Trophoblast cell (in vitro differentiated cells and primary cell): ENCODE data around the gene PRUNE2.

ENCODE experiments used
- DNase-seq, 2 donors: peaks; one replicate each; pipeline ENCODE4 v3.0.0-alpha.2; 2016
- H2AFZ ChIP-seq: 2 replicates; pipeline ENCODE4 v1.6.1; 2013; ENCODE audit warnings: low read length, moderate library complexity, mild to moderate bottlenecking; ENCODE audit not compliant: insufficient read depth, poor library complexity
- H2AK5ac ChIP-seq: 2 replicates; pipeline ENCODE4 v1.6.1; 2013; ENCODE audit warnings: mild to moderate bottlenecking, low read length
- H2BK120ac ChIP-seq: 2 replicates; pipeline ENCODE4 v1.6.1; 2013; ENCODE audit warnings: low read length, mild to moderate bottlenecking, moderate library complexity; ENCODE audit not compliant: insufficient read depth, poor library complexity
- H2BK12ac ChIP-seq: 2 replicates; pipeline ENCODE4 v1.6.1; 2013; ENCODE audit warnings: mild to moderate bottlenecking, low read length, moderate library complexity
- H2BK5ac ChIP-seq: 2 replicates; pipeline ENCODE4 v1.6.1; 2013; ENCODE audit warnings: low read length, low read depth, moderate library complexity, mild to moderate bottlenecking; ENCODE audit not compliant: poor library complexity
- H3K14ac ChIP-seq: 2 replicates; pipeline ENCODE4 v1.6.1; 2013; ENCODE audit warnings: mild to moderate bottlenecking, low read length
- H3K18ac ChIP-seq: 2 replicates; pipeline ENCODE4 v1.6.1; 2013; ENCODE audit warnings: mild to moderate bottlenecking, low read length
- H3K23ac ChIP-seq: 2 replicates; pipeline ENCODE4 v1.6.1; 2013; ENCODE audit warnings: low read length
- H3K27ac ChIP-seq: 2 replicates; pipeline ENCODE4 v1.5.1; 2013; ENCODE audit warnings: low read depth, mild to moderate bottlenecking, inconsistent platforms, low read length, moderate library complexity
- H3K27me3 ChIP-seq: 2 replicates; pipeline ENCODE4 v1.6.1; 2013; ENCODE audit warnings: inconsistent platforms, mild to moderate bottlenecking, low read length, moderate library complexity; ENCODE audit not compliant: insufficient read depth
- H3K36me3 ChIP-seq, 2 experiments: 1 replicate in 1 of 2; 2 replicates in 1 of 2; pipeline ENCODE4 v1.6.1; 2013; ENCODE audit warnings: low read length in 2 of 2, mild to moderate bottlenecking in 2 of 2, moderate library complexity in 1 of 2; ENCODE audit not compliant: insufficient read depth in 2 of 2, control insufficient read depth in 1 of 2
- H3K4ac ChIP-seq: 2 replicates; pipeline ENCODE4 v1.6.1; 2013; ENCODE audit warnings: low read depth, mild to moderate bottlenecking, low read length, moderate library complexity
- H3K4me1 ChIP-seq, 2 experiments: 1 replicate in 1 of 2; 2 replicates in 1 of 2; pipeline ENCODE4 v1.6.1; 2013; ENCODE audit warnings: low read length in 2 of 2, mild to moderate bottlenecking in 2 of 2, moderate library complexity in 1 of 2; ENCODE audit not compliant: insufficient read depth in 2 of 2, control insufficient read depth in 1 of 2
- H3K4me2 ChIP-seq: 2 replicates; pipeline ENCODE4 v1.6.1; 2013; ENCODE audit warnings: inconsistent platforms, mild to moderate bottlenecking, low read length, moderate library complexity
- H3K4me3 ChIP-seq: 2 replicates; pipeline ENCODE4 v1.5.1; 2013; ENCODE audit warnings: mild to moderate bottlenecking, low read depth, low read length, inconsistent platforms
- H3K79me1 ChIP-seq: one replicate; pipeline ENCODE4 v1.6.1; 2013; ENCODE audit warnings: low read length
- H3K79me2 ChIP-seq: 2 replicates; pipeline ENCODE4 v1.6.1; 2013; ENCODE audit warnings: low read length, mild to moderate bottlenecking; ENCODE audit not compliant: control insufficient read depth, insufficient read depth, poor library complexity
- H3K9ac ChIP-seq: 2 replicates; pipeline ENCODE4 v1.6.1; 2013; ENCODE audit warnings: mild to moderate bottlenecking, low read length
- H3K9me3 ChIP-seq: 2 replicates; pipeline ENCODE4 v1.6.1; 2013; ENCODE audit warnings: low read depth, mild to moderate bottlenecking, control low read depth, inconsistent platforms, low read length; ENCODE audit not compliant: insufficient read depth
- H4K12ac ChIP-seq: 2 replicates; pipeline ENCODE4 v1.6.1; 2013; ENCODE audit warnings: low read depth, mild to moderate bottlenecking, low read length, moderate library complexity
- H4K8ac ChIP-seq: 2 replicates; pipeline ENCODE4 v1.6.1; 2013; ENCODE audit warnings: low read depth, mild to moderate bottlenecking, low read length, moderate library complexity
- H4K91ac ChIP-seq: one replicate; pipeline ENCODE4 v1.6.1; 2013; ENCODE audit warnings: low read depth, mild to moderate bottlenecking, low read length, moderate library complexity
- WGBS: extraction: QIAGEN DNeasy Blood & Tissue Kit; methylation state at CpG from one replicate; pipeline ENCODE4 v1.1.7; 2013; ENCODE audit warnings: missing lambda C conversion rate; ENCODE audit not compliant: insufficient read length, insufficient coverage; ENCODE audit errors: extremely low coverage; 5-methylcytosine and 5-hydroxymethylcytosine counted together

The PRUNE2 gene

GRCh38 chr9:76902395-76902794, 3.5 kb downstream of the PRUNE2 start:
- no peak overlapping the region for H4K91ac ChIP-seq
- no peak overlapping the region for H3K4me3 ChIP-seq
- no peak overlapping the region for H2BK12ac ChIP-seq
- no peak overlapping the region for H3K23ac ChIP-seq
- WGBS = no CpG with 5 or more reads among the region's 6 CpGs
- H3K27ac ChIP-seq = no peak overlapping the region
- no peak overlapping the region for H4K8ac ChIP-seq
- H2AK5ac ChIP-seq = no peak overlapping the region
- no peak overlapping the region for H3K14ac ChIP-seq
- no peaks in the 10 kb centered on the region for H3K79me1 ChIP-seq
- no peak overlapping the region for H2BK120ac ChIP-seq
- H3K4me2 ChIP-seq = no peak overlapping the region
- no peak overlapping the region for H2AFZ ChIP-seq
- no peaks in the 10 kb centered on the region for H3K79me2 ChIP-seq
- H3K4me1 ChIP-seq = peaks cover 8 to 11% of the 10 kb centered on the region in 2 experiments
- H2BK5ac ChIP-seq = no peak overlapping the region
- no peak overlapping the region for H3K18ac ChIP-seq
- H3K9me3 ChIP-seq = peaks cover 2% of the 10 kb centered on the region
- no peak overlapping the region for H4K12ac ChIP-seq
- H3K4ac ChIP-seq = no peak overlapping the region
- peaks cover 4% of the 10 kb centered on the region for H3K27me3 ChIP-seq
- no peaks in the 10 kb centered on the region for H3K36me3 ChIP-seq
- H3K9ac ChIP-seq = no peak overlapping the region
- DNase-seq = peak; percentile 44 to 68

GRCh38 chr9:76901801-76902200, 4.1 kb downstream of the PRUNE2 start:
- Histone ChIP-seq H3K4me1 (peaks cover 8 to 11% of the 10 kb centered on the region in 2 experiments), H3K79me1 (no peaks in the 10 kb centered on the region), H3K4ac (no peak overlapping the region), H2AFZ (no peak overlapping the region), H2BK12ac (no peak overlapping the region), H3K36me3 (no peaks in the 10 kb centered on the region), H3K79me2 (no peaks in the 10 kb centered on the region), H4K8ac (no peak overlapping the region), H3K4me3 (no peak overlapping the region), H3K23ac (no peak overlapping the region), H4K91ac (no peak overlapping the region), H3K9ac (no peak overlapping the region), H2AK5ac (no peak overlapping the region), H3K18ac (no peak overlapping the region), H3K14ac (no peak overlapping the region), H3K9me3 (peaks cover 2% of the 10 kb centered on the region), H2BK120ac (no peak overlapping the region), H3K27ac (no peak overlapping the region), H3K27me3 (peaks cover 4% of the 10 kb centered on the region), H3K4me2 (no peak overlapping the region), H4K12ac (no peak overlapping the region), H2BK5ac (no peak overlapping the region)
- WGBS = no CpG with 5 or more reads among the region's 2 CpGs
- DNase-seq = peak; percentile 46 to 55

- H3K4me2 ChIP-seq = no peak overlapping the region
- no peak overlapping the region for H3K9ac ChIP-seq
- H3K9me3 ChIP-seq = no peaks in the 10 kb centered on the region
- no peak overlapping the region for H3K4me3 ChIP-seq
- no peak overlapping the region for H2BK120ac ChIP-seq
- no peak for DNase-seq
- no peaks in the 10 kb centered on the region for H3K36me3 ChIP-seq
- no peaks in the 10 kb centered on the region for H3K79me1 ChIP-seq
- H3K18ac ChIP-seq = no peak overlapping the region
- H3K27ac ChIP-seq = no peak overlapping the region
- H4K8ac ChIP-seq = no peak overlapping the region
- no peak overlapping the region for H2BK5ac ChIP-seq
- peaks cover 4% of the 10 kb centered on the region for H3K27me3 ChIP-seq
- H3K23ac ChIP-seq = no peak overlapping the region
- no peak overlapping the region for H2AK5ac ChIP-seq
- H3K4me1 ChIP-seq = peaks cover 5 to 9% of the 10 kb centered on the region in 2 experiments
- H3K14ac ChIP-seq = no peak overlapping the region
- no peak overlapping the region for H4K12ac ChIP-seq
- H3K79me2 ChIP-seq = no peaks in the 10 kb centered on the region
- H2AFZ ChIP-seq = no peak overlapping the region
- no peak overlapping the region for H2BK12ac ChIP-seq
- no CpG with 5 or more reads among the region's 3 CpGs for WGBS
- H3K4ac ChIP-seq = no peak overlapping the region
- H4K91ac ChIP-seq = no peak overlapping the region
Measured at GRCh38 chr9:76900884-76901440, 5.0 kb downstream of the PRUNE2 start.

- Histone ChIP-seq H3K4me2 (no peak overlapping the region), H3K9ac (no peak overlapping the region), H3K23ac (no peak overlapping the region), H4K91ac (no peak overlapping the region), H3K27me3 (no peaks in the 10 kb centered on the region), H4K12ac (no peak overlapping the region), H3K27ac (no peak overlapping the region), H3K18ac (no peak overlapping the region), H3K79me1 (no peaks in the 10 kb centered on the region), H3K9me3 (no peaks in the 10 kb centered on the region), H3K36me3 (no peaks in the 10 kb centered on the region), H3K4me3 (peak overlapping the region; percentile 44), H2BK5ac (no peak overlapping the region), H2BK120ac (no peak overlapping the region), H3K14ac (no peak overlapping the region), H4K8ac (no peak overlapping the region), H2AFZ (no peak overlapping the region), H2BK12ac (no peak overlapping the region), H3K79me2 (no peaks in the 10 kb centered on the region), H3K4ac (no peak overlapping the region), H2AK5ac (no peak overlapping the region), H3K4me1 (no peaks in the 10 kb centered on the region)
- WGBS = no CpG with 5 or more reads among the region's 2 CpGs
- no peak for DNase-seq
Measured at GRCh38 chr9:76898786-76899185, 7.1 kb downstream of the PRUNE2 start.
